Activated naive CD4-positive, alpha-beta T cell treated with anti-CD3 and anti-CD28 coated beads, Interleukin-2, amount 50 U/mL, for 16 hours (primary cell): ENCODE results near the gene FUCA2.
"Not testable (repeated sequence)": the region's sequence is repeated elsewhere in the genome, so short reads cannot be mapped to it uniquely, and the experiment has no call there.

Experiments used
- DNase-seq: peaks from one replicate; pipeline ENCODE4 v3.0.0-alpha.2; 2020

Gene FUCA2

DNA sequence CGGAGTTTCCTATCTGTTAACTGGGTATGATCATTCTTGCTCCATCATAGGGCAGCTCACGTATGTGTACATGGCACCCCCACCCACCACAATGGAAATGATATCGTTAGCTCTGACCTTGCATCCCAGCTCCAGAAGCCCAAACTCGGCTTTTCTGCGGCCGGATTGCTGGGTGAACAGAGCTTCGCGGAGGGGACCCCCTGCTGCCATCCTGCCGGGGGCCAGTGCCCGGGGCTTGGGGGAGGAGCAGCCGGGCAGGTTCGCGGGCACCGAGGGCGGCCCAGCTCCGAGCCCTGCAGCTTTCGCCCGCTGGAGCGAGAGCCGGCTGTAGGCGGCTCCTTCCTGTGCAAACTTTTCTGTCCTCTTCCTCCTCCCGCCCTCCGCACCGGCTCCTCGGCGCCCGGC lies 24.9 kb upstream of the FUCA2 start:
- DNase-seq: peak; percentile 42

DNA sequence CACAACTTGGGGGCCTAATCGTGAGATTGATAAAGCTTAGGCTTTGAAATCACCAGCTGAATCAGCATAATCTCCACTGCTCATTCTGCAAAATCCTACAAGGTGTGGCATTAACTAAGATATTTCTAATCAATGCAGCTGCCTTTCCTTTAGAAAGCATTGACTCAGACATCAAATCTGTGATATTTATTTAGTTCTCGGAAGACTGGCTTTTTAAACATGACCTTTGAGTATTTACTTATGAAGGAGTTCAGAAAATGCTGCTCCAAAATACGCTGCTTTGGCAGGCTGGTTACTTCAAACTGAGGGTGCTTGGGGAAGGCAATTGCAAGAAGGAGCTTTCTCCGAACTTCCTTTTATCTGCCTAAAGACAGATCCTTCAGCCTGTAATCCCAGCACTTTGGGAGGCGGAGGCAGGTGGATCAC lies 23.7 kb upstream of the FUCA2 start:
- no peak for DNase-seq

DNA sequence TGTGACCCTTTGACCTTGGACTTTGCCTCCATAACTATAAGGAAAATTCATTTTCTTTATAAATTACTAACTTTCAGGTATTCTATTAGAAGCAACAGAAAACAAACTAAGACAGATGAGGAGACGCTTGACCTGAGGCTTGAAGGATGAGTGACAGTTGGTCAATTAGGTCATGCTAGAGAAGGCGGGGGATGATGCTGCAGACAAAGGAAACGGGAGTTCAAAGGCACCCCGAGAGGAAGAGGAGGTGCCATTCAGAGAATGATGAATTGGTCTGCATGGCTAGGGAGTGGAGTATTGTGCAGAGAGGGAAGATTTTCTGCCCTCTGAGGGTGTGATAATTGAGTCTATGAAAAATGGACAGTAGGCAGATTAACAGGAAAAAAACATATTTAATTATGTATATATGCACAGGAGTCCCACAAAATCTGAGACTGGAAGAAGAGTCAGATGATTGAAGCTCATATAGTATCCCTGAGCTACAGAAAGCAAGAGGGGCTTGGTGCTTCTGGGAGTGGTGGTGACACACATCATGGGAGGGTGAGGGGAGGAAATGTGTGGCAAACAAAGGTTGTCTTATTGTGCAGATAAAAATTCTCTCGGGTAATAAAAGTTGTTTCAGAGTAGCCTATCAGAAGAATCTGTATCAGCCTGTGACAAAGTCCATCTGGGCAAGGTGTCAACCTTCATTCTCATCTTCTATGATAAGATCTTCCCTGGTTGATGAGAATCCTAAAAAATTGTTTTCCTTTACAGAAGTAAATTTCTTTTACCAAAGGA lies 20.4 kb upstream of the FUCA2 start:
- DNase-seq: no peak

DNA sequence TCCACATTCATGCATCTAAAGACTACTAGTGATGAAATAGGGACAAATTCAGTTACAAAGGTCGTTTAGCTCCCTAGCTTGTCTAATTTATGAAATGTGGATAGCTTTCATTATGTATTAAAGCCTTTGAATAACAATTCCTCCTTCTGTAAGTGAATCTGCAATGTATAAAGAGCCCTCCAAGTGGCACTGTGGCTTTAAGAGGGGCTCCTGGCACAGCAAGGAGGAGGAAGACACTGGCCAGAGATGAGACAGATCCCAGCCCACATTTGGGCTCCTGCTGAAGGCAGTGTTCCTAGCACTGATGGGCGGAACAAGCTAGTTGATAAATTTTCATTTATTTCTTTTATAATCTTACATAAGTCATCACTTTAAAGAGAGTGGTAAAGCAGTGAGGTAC lies 17.6 kb upstream of the FUCA2 start:
- no peak for DNase-seq

DNA sequence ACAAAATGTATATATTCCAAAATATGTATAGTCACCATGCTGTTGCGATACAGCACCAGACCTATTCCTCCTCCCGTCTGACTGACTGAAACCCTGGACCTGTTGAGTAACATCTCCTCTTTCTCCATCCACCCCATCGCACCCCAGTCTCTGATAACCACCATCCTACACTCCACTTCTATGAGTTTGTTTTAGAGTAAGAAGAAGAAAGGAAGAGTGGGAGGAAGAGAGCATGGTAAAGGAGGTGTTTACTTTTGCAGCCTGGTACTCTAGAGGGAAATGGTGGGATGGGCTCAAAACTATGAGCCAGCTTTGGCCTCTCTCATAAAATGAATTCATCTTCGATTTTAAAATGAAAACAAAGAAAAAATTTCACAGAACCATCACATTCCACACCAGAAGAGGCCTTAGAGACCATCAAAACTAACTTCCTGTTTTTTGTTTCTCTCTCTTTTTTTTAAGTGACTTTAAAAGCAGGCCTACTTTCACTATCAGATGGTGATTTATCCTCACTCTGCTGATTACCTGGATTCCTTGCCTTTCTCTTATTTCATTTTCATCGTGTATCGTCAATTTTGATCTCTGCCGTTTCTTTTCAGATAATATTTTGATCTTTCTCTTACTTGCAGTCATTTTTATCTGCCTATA lies 16.8 kb upstream of the FUCA2 start:
- no peak for DNase-seq

DNA sequence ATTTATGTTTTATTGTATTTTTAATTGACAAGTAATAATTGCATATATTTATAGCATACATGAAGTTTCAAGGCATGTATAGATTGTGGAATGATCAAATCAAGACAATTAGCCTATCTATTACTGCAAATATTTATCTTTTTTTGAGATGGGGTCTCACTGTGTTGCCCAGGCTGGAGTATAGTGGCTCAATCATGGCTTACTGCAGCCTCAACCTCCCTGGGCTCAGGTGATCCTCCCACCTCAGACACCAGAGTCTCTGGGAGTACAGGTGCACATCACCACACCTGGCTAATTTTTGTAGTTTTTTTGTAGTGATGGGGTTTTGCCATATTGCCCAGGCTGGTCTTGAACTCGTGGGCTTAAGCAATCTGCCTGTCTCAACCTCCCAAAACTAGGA lies 16.2 kb upstream of the FUCA2 start:
- DNase-seq: no peak

DNA sequence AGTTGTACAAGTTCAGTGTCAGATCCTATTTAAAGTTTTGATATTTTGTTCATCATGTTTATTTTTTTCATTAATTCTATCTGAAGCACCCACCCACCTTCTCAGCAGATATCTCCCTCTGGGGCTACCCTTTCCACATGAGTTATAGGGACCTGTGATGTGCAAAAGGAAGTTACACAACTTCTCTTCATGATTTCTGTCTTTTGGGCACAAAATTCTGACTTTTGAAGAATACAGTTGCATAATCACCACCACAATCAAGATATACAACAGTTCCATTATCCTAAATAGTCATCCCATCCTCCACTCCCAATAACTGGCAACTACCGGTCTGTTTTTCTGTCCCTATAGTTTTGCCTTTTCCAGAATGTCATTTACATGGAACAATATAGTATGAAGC lies 13.8 kb upstream of the FUCA2 start:
- no peak for DNase-seq

DNA sequence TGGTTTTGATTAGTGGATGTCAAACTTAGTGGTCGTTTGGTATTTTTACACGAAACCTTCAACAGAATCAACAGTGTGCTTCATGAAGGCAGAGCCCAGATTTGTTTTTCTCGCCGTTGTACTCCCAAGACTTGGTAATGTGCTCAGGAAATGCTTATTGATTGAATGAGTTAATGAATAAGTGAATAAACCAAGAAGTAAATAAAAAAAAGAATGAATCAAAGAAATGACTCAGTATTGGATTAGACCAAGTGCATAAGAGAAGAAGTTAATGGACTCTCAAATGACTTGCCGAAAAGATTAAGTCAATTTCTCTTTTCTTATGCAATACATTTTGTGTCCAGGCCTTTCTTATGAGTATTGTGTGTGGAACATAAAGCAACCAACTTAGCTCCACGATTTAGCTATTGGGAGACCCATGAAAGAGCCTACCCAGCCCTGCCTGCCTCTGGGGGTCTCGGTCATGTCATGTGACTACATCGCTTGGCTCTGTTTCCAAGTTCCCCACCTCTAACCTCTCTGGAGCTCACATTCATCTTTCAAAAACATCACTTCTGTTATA lies 10.6 kb upstream of the FUCA2 start:
- DNase-seq: no peak

DNA sequence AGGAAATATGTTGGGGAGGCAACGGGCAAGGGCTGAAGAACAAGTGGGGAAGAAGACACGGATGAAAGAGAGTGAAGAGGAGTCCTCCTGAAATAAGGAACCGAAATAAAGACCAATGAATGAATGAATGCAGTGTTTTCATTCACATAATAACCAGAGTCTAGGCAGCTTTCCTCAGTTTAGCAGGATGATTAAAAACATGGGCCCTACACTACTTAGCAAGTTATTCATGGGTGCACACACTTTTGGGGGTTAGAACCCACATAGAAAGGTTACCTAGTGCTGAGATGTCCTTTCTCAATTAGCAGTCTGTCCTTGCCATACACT lies 5.9 kb upstream of the FUCA2 start:
- DNase-seq: no peak

DNA sequence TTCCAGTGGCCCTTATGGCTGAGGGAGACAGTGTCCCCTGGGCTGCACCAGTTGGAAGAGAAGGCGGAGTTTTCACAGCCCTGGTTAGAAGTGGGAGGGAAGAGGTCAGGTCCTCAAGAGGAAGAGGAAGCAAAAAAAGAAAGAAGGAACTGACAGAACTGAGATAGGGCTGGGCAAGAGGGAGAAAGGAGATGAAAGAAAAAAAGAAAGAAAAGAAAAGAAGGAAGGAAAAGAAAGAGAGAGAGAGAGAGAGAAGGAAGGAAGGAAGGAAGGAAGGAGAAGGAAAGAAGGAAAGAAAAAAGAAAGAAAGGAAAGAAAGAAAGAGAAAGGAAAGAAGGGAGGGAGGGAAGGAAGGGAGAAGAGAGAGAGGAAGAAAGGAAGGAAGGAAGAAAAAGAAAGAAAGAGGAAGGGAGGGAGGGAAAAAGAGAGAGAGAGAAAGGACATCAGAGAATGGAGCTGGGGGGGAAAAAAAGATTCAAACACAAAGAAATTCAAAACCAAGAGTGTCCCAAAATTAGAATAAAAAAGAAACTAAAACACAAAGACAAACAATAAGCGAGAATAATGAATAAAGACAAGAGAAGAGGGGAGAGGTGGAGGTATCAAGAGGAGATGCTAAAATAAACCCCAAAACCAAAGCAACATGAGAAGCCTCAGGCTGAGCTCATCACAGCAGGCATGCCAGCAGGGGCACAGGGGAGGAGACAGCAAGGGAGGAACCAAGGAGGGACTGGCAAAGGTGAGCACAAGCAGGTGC lies 5.3 kb upstream of the FUCA2 start:
- DNase-seq: no peak

DNA sequence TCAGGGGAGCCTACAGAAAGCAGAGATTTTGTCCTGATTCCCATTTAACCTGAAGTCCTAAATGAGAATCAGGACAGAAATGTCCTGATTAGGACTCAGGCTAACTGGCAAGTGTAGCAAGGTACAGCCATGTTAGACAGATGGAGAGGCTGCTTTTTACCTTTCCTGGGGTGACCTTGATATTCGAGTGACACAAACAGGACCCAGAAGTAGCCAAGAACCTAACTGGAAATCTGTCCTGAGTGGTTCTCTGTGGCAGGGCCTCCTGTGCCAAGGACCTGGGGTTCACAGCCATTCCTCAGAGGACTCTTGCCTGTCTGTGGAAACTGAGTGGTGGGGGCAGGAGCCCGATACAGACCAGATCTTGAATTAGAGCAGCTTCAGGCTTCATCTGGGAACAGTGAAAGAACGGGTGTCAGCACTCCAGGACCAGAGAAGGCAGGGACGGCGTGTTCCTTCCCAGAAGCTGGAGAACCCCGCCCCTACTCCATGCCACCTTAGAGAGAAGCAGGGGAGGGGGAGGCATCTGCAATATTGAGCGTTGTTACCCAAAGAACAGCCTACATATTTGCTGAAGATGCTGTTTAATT lies 4.3 kb upstream of the FUCA2 start:
- DNase-seq: no peak

DNA sequence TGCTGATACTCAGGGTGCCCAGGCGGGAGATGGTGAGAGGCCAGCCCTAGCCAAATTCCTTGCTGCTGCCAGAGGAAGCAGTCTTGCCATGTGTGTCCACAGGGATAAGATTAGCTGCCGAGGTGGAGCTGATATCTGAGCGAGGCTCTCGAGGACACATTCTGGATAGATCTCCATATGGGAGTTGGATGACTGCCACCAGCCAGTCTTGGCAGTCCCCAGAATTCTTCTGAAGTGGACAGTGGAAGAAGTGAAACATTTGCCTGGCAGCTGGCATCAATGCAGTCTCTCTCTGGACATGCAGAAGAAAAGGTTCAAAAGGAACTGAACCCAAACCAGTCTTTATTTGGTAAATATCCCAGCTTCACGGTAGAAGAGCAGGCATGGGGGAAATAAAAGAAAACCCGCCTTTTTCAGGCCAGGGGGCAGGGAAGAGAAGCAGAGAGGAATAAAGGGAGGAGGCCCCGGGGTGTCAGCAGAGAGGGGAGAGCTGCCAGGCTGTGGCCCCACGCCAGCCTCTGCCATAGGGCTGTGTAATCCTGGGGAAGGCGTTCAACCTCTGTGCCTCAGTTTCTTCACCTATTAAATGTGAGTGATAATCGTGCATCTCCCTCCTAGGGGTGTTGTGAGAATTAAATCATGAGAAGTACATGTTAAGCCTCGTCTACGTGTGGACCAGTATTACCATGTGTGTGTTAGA lies 3.7 kb upstream of the FUCA2 start:
- no peak for DNase-seq

DNA sequence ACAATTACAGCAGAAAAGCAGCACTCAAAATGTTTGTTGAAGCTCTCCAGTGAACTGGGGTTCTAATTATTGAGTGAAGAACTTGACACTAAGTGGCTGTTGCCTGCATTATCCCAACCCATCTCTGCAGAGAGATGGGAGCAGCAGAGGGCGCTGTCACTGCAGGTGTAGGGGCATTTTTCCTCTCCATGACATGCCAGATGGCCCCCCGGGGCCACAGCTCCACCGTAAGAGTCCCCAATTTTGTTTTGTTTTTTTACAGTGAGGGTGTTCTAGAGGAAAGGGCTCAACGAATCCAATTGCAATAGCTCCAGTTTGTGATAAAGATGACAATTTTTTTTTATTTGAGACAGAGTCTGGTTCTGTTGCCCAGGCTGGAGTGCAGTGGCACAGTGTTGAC lies 1.9 kb upstream of the FUCA2 start:
- no peak for DNase-seq

DNA sequence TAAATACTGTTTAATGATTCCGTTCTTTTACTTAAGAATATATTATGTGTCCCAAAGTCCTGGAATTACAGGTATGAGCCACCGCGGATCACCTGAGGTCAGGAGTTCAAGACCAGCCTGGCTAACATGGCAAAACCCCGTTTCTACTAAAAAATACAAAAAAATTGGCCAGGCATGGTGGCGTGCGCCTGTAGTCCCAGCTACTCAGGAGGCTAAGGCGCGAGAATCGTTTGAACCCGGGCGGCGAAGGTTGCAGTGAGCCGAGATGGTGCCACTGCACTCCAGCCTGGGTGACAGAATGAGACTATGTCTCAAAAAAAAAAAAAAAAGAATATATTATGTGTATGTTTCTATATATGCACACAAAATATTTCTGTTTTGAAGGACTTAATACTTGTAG lies 1.2 kb downstream of the FUCA2 start:
- not testable (repeated sequence) for DNase-seq

DNA sequence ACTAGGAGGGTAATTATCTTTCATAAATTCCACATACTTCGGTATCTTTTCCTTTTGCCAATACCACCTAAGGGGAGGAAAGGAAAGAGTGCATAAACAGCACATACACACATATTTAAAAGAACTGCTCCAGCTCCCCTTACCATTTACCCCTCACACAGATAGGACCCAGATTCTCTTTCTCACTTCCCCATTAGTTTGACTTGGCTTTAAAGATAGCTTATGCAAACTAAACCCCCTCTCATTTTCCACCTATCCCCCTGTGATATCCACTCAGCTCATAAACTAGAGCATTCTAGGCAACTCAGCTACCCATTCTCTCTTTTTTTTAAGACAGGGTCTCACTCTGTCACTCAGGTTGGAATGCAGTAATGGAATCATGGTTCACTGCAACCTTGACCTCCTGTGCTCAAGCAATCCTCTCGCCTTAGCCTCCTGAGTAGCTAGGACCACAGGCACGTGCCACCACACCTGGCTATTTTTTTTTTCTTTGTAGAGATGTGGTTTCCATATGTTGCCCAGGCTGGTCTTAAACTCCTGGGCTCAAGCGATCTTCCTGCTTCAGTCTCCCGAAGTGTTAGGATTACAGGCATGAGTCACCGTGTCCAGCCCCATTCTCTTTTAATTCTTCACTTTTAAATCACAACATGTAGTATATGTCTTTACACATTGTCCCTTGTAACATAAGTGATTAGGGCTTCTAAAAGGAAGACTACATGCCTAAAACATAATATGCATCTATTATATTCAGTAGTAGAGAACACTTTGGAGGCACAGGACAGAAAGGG lies 4.0 kb downstream of the FUCA2 start:
- no peak for DNase-seq

DNA sequence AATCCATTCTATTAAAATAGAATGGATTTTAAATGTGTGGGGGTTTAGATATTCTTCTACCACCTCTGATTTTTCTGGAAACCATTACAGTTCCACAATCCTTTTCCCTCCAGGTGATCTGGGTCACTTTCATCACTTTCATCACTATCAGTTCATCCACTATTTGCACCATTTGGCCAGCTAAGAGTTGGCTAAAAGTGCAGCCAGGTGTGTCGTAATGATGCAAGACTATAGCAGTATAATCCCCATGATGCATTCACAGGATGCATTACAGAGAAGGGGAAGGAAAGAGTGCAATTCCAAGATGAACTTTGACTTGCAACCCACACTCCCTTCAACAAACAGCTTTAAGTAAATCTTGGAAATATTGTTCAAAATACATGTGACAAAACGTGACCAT lies 4.9 kb downstream of the FUCA2 start:
- no peak for DNase-seq

DNA sequence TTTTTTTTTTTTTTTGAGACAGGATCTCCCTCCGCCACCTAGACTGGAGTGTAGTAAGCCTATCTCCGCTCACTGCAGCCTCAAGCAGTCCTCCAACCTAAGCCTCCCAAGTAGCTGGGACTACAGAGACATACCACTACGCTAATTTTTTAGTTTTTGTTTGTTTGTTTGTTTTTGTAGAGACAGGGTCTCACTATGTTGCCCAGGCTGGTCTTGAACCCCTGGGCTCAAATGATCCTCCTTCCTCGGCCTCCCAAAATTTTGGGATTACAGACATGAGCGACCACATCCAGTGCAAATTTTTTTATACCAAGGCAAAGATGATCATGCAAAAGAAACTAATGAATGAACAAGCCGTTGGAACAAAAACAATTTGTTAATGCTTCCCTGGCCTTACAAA lies 5.3 kb downstream of the FUCA2 start:
- no peak for DNase-seq

DNA sequence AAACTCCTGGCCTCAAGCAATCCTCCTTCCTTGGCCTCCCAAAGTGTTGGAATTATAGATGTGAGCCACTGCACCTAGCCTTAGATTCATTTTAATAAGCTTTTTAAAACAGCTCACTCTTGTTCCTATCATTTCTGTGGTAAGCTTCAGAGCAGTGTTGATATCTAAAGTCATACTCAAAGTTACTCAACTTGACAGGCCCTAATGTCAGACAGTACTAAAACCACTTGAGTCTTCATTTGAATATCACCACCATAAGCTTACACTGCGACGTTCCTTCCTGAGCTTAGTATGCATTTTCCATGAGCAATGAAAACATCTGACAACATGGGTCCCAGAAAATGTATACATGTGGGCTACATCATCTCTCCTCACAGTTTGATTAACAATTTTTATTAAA lies 6.0 kb downstream of the FUCA2 start:
- DNase-seq: no peak

DNA sequence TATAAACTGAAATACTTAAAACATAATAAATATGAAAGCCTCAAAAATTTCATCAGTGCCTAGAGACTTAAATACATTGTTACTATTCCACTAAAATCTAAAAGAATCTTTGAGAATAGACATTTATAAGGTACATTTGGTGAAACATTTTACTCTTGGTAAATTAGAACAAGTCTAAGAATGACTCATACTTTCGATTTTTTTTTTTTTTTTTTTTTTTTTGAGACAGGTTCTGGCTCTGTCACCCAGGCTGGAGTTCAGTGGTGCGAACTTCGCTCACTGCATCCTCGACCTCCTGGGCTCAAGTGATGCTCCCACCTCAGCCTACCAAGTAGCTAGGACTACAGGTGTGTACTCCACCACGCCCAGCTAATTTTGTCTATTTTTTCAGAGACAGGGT lies 6.4 kb downstream of the FUCA2 start:
- no peak for DNase-seq

DNA sequence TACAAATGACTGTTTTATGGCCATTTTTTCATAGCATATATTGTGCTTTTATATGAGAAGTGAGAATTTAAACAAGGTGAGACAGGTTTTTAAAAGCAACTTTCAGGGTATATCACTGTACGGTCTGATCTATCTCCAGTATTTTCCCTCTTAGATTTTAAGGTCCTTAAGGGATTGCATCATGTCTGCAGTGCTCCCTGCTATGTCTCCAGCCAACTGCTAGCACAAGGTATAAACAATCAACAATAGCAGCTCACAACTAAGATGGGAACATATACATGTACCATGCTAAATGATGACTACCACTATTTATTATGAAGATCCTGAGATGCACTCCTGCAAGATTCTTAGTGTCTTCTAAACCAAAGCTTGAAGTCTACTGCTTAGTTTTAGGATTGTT lies 7.2 kb downstream of the FUCA2 start:
- no peak for DNase-seq

DNA sequence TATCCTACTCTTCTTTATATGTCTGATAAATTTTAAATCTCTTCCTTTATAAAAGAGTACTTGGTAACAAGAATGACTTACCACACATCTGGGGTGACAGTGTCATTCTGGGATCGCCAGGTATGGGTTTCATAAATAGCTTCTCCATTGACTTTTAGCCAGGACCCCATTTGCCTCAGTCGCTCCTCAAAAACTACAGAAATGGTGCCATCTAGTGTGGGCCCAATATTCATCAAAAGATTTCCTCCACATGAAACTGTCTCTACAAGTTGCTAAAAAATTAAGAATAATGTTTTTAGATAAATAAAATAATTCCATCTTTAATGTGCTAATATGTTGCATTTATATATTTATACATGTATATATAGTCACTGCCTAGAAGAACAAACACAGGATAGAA lies 9.7 kb downstream of the FUCA2 start:
- DNase-seq: no peak

DNA sequence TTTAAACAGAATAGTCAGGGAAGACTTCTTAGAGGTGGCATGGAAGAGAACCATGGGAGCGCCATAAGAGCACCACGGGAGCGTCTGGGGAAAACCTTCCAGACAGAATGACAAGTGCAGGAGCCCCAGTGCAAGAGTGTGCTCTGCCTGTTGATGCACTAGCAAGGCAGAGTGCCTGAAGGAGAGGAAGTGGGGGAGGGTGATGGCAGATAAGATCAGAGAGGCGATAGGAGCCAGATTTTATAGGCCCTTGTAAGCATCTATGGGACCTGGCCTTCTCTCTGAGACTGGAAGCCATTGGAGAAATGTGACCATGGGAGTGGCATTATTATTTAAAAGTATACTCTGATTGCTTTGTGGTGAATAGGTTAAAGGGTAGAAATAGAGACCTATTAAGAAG lies 13.1 kb downstream of the FUCA2 start:
- no peak for DNase-seq
